Lower leg skin (tissue), 4 donors: Measurements from ENCODE around the gene FAM124B. TPM values are rescaled to one million over a fixed set of nuclear protein-coding genes. Genes with fewer than 3 reads are reported as not detected.

Source experiments
- DNase-seq, 2 donors: peaks; one replicate each; pipeline ENCODE4 v3.0.0-alpha.2; 2019; ENCODE audit warnings: low spot score in 2 of 2
- H3K4me3 ChIP-seq: fragments of 200-600 bp; sonication (generic); 2 replicates; pipeline ENCODE4 v1.5.1; 2017; ENCODE audit warnings: mild to moderate bottlenecking, low read depth; ENCODE audit not compliant: poor library complexity, severe bottlenecking
- POLR2A ChIP-seq, 2 donors: fragments of 450-650 bp; IDR thresholded peaks; one replicate each; pipeline ENCODE4 v1.6.1; 2016 to 2017; ENCODE audit warnings: antibody characterized with exemption in 2 of 2, mild to moderate bottlenecking in 1 of 2, moderate library complexity in 1 of 2
- WGBS, 2 donors: methylation state at CpG; one replicate each; pipeline ENCODE4 v1.1.5; 2018; 5-methylcytosine and 5-hydroxymethylcytosine counted together
- intact Hi-C: fragments of 100-400 bp; cut with DNase I; formaldehyde crosslinking; loops from one replicate; pipeline ENCODE4 v1.15.0; 2023; ENCODE audit warnings: low total_unique reads
- total RNA-seq, 4 donors: library from RNA; depleted of rRNA; stranded (reverse); fragments of >200 nt; gene quantifications; one replicate each; pipeline ENCODE4 v1.1.0, GENCODE V29; 2016
- TF ChIP-seq, protein P1 (sequence below), 3 donors: fragments of 450-650 bp; IDR thresholded peaks; one replicate each; pipeline ENCODE4 v1.5.1; 2016; ENCODE audit warnings: antibody characterized with exemption in 3 of 3, mild to moderate bottlenecking in 3 of 3, moderate library complexity in 2 of 3

Gene FAM124B
- total RNA-seq, 4 donors from 2014 or later: 0.55 to 3.9 (median 2.2) TPM

DNA sequence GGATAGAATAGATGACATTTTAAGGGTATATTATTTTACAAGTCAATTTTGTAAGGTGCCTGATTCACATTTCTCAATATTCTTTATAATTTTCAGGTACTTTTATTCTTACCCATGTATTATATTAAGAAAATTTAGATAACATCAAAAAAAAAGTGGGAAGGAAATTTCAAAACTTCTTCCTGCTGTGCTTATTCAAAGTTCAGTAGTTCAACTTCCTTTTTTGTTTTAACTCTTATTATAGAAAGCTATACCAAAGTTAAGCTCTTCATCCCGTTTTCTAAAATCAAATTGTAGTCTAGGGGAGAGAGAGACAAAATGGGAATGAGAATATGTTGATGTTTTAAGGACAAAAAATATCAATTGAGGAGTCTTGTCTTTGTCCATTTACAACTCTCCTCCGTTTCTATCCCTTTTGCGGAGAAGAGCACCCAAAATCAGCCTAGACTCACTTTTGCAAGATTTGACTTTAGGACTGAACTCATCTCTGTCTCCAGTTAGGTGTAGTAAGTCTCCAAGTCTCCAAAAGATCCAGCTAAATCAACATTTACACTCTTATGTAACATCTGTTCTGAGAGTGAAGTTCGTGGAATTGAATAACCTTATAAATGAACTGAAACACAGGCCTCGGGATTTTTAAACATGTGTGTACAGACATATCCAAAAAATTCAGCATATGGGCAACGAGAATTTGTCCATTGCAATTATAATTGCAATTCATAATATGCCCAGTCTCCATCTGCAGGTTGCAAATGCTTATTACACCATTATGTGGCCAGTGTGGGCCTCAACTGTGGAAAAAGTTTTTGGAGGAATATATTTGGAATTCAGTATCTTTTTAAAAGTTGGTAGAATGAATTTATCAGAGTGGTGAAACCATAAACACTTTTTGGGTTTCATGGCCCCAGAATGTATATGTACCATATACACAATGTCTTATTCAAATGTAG lies 23.9 kb downstream of the FAM124B start:
- DNase-seq: no peak
- intact Hi-C loops: no loop called here
- WGBS, 2 donors: 74 to 81% methylated on average over 6 of the region's 6 CpGs
- no peak overlapping the region for H3K4me3 ChIP-seq
- TF ChIP-seq POLR2A (IDR thresholded peaks at IDR 0.05): no peak
- TF ChIP-seq, protein P1, sequence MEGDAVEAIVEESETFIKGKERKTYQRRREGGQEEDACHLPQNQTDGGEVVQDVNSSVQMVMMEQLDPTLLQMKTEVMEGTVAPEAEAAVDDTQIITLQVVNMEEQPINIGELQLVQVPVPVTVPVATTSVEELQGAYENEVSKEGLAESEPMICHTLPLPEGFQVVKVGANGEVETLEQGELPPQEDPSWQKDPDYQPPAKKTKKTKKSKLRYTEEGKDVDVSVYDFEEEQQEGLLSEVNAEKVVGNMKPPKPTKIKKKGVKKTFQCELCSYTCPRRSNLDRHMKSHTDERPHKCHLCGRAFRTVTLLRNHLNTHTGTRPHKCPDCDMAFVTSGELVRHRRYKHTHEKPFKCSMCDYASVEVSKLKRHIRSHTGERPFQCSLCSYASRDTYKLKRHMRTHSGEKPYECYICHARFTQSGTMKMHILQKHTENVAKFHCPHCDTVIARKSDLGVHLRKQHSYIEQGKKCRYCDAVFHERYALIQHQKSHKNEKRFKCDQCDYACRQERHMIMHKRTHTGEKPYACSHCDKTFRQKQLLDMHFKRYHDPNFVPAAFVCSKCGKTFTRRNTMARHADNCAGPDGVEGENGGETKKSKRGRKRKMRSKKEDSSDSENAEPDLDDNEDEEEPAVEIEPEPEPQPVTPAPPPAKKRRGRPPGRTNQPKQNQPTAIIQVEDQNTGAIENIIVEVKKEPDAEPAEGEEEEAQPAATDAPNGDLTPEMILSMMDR (IDR thresholded peaks at IDR 0.05): no peak

DNA sequence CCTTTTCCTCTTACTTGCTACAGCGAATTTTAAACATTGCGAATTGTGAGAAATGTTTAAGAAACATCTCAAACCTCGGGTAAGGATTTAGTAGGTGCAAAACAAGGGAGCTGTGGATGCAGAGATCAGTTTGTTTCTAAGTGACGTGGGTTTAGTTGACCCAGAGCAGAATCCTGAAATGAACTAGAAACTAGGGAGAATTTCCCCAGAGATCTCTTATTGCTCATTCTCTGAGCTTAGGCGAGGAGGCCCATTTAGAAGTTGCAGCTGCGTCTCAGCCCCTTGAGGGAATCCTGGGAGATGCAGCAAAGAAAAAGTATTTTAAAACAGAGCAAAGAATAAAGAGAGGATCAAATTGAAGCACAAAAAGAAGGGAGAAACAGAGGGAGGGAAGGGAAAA lies 29.3 kb downstream of the FAM124B start:
- 81 to 90% methylated on average over 6 of the region's 6 CpGs for WGBS, 2 donors
- DNase-seq: no peak
- H3K4me3 ChIP-seq: no peak overlapping the region
- no peak for TF ChIP-seq POLR2A (IDR thresholded peaks at IDR 0.05)
- TF ChIP-seq, protein P1 (IDR thresholded peaks at IDR 0.05): no peak
- intact Hi-C loops: no loop called here

DNA sequence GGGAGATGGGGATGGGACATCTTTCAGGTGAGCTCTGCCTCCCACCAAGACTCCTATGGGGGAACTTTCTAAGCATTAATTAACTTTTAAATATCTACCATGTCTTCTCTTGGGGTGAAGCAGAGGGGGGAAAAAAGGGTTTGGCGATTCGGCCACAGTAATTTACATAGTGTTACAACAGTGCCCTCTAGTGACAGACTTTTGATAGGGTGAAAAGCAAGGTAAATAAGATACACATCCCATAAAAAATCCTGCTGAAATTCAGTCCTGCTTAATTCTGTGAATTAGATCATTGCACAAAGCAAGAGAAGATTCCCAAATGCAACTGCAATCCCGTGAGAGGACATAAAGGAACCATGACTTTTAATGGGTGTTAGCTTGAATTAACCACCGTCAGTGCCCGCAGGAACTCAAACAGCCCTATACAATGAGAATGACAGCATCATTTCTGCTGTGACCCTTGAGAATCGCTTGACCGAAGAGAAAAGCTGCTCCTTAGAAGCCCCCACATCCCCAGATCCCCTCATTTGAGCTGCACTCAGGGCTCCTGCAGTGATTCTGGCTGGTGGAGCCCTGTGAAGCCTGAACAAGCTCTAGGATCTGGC lies 32.8 kb downstream of the FAM124B start:
- intact Hi-C loops: no loop called here
- H3K4me3 ChIP-seq: no peak overlapping the region
- DNase-seq: no peak
- WGBS, 2 donors: 62 to 63% methylated on average over 7 of the region's 7 CpGs
- TF ChIP-seq POLR2A (IDR thresholded peaks at IDR 0.05): no peak
- TF ChIP-seq, protein P1 (IDR thresholded peaks at IDR 0.05): no peak

DNA sequence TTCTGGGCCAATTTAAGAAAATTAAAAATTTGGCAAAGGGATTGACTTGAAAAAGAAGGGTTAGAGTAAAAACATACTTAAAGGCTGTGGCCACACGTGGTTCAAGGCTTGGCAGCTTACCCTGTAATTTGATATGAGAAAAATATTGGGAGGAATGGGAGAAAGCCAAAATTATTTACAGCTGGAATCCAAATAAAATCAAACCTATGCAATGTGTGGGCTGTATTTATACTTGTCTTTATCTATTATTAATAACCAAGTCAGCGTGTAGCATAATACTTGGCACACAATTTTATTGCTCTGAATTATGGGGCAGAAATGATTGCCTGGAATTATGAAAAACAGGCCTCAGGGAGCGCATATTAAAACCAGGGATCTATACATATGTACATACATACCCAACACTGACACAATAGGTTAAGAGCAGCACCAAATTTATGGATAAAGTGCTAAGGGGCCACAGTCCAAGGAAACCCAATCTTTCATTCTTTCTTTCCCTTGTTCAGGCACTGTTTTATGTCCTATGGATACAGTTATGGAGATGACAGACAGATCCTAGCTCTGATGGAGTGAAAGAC lies 35.6 kb downstream of the FAM124B start:
- TF ChIP-seq, protein P1 (IDR thresholded peaks at IDR 0.05): no peak
- TF ChIP-seq POLR2A (IDR thresholded peaks at IDR 0.05): no peak
- no peak overlapping the region for H3K4me3 ChIP-seq
- DNase-seq: no peak
- intact Hi-C loops: no loop called here
- 35 to 55% methylated on average over 3 of the region's 3 CpGs for WGBS, 2 donors

DNA sequence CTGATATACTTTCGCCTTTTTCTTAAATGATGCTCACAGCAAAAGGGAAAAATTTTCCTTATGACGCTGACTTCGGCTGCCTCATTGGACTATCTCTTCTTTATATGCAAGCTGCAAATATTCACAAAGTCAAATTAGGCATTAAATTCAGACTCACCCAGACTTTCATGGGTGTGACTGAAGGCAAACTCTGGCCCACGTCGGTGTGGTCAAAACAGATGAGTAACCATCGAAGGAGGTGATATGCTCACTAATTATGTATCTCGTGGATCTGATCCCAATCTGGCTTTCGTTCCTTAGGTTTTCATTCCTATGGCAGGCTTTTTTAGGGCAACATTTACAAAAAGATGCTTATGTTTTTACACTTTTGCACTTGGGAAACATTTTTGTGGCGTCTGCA lies 36.6 kb downstream of the FAM124B start:
- no peak for TF ChIP-seq POLR2A (IDR thresholded peaks at IDR 0.05)
- TF ChIP-seq, protein P1 (IDR thresholded peaks at IDR 0.05): no peak
- intact Hi-C loops: no loop called here
- DNase-seq: no peak
- WGBS, 2 donors: 71 to 76% methylated on average over 9 of the region's 9 CpGs
- H3K4me3 ChIP-seq: no peak overlapping the region
